HepG2 (cell line): ENCODE results near the gene UCP3. TPM values are rescaled to one million over a fixed set of nuclear protein-coding genes. Genes with fewer than 3 reads are reported as not detected.

Source experiments
- CCAR2 ChIP-seq: fragments of 200-400 bp; formaldehyde crosslinking; optimal IDR thresholded peaks from 2 replicates; pipeline ENCODE3; 2018; ENCODE audit warnings: low read depth, mild to moderate bottlenecking, low read length, moderate library complexity
- JUNB ChIP-seq: sonication (generic); formaldehyde crosslinking; IDR thresholded peaks from 2 replicates; pipeline ENCODE4 v1.8.0; 2022; ENCODE audit warnings: missing genetic modification reagents, mild to moderate bottlenecking, borderline replicate concordance
- KDM5B ChIP-seq: sonication (generic); formaldehyde crosslinking; IDR thresholded peaks from 2 replicates; pipeline ENCODE4 v1.4.0; 2020; ENCODE audit warnings: missing genetic modification reagents, mild to moderate bottlenecking, borderline replicate concordance
- KLF13 ChIP-seq: sonication (generic); formaldehyde crosslinking; IDR thresholded peaks from 2 replicates; pipeline ENCODE4 v1.4.0; 2020; ENCODE audit warnings: mild to moderate bottlenecking, missing genetic modification reagents
- REPIN1 ChIP-seq: sonication (generic); formaldehyde crosslinking; IDR thresholded peaks from 2 replicates; pipeline ENCODE4 v1.8.0; 2022; ENCODE audit warnings: missing genetic modification reagents, low read depth, mild to moderate bottlenecking, borderline replicate concordance
- TBX3 ChIP-seq: fragments of 450-650 bp; IDR thresholded peaks from 2 replicates; pipeline ENCODE4 v1.6.1; 2017; ENCODE audit warnings: antibody characterized with exemption, mild to moderate bottlenecking, inconsistent platforms, borderline replicate concordance
- ZMYM2 ChIP-seq: sonication (generic); formaldehyde crosslinking; IDR thresholded peaks from 2 replicates; pipeline ENCODE4 v1.8.0; 2022; ENCODE audit warnings: mild to moderate bottlenecking, missing genetic modification reagents
- ZNF468 ChIP-seq: sonication (generic); formaldehyde crosslinking; IDR thresholded peaks from 2 replicates; pipeline ENCODE4 v1.8.0; 2022; ENCODE audit warnings: mild to moderate bottlenecking, moderate library complexity, missing genetic modification reagents
- ZNF547 ChIP-seq: sonication (generic); formaldehyde crosslinking; IDR thresholded peaks from 2 replicates; pipeline ENCODE4 v1.5.1; 2020; ENCODE audit warnings: mild to moderate bottlenecking, missing genetic modification reagents
- ZNF572 ChIP-seq: sonication (generic); formaldehyde crosslinking; IDR thresholded peaks from 2 replicates; pipeline ENCODE4 v1.5.1; 2020; ENCODE audit warnings: mild to moderate bottlenecking, missing genetic modification reagents
- polyA plus RNA-seq, 8 experiments: library from polyadenylated mRNA; depleted of rRNA in 3 of 8; stranded (reverse) in 7 of 8; unstranded in 1 of 8; fragments of >200 nt; fragmentation: Illumina TruSeq in 4 of 8; extraction: Trizol in 4 of 8; gene quantifications; 2 replicates each; pipeline versions ENCODE4 v1.2.1 to v1.2.3, GENCODE V29; 2011 to 2016; ENCODE audit warnings: low read depth in 4 of 8, missing spikeins in 1 of 8, mixed read lengths in 1 of 8; ENCODE audit not compliant: insufficient read depth in 1 of 8
- total RNA-seq, 5 experiments: library from RNA; depleted of rRNA; stranded (reverse); fragments of >200 nt; fragmentation: Illumina TruSeq; extraction: Trizol; gene quantifications; 2 replicates each; pipeline ENCODE4 v1.2.3, GENCODE V29; 2016; ENCODE audit warnings: low read depth in 1 of 5
- TF ChIP-seq, protein P1 (sequence below): sonication (generic); formaldehyde crosslinking; conservative IDR thresholded peaks from 2 replicates; pipeline ENCODE4 v1.8.1; 2023; ENCODE audit warnings: missing genetic modification reagents
- TF ChIP-seq, protein P2 (sequence below): sonication (generic); formaldehyde crosslinking; IDR thresholded peaks from 2 replicates; pipeline ENCODE4 v1.4.0; 2020; ENCODE audit warnings: mild to moderate bottlenecking, missing genetic modification reagents
- TF ChIP-seq, protein P3 (sequence below), 2 experiments: sonication (generic) in 1 of 2; formaldehyde crosslinking in 1 of 2; IDR thresholded peaks; 2 replicates each; pipeline versions ENCODE4 v1.6.1 to v1.9.0; 2014 to 2022; ENCODE audit warnings: antibody characterized with exemption in 1 of 2, borderline replicate concordance in 1 of 2, inconsistent platforms in 1 of 2, low read depth in 1 of 2, missing genetic modification reagents in 1 of 2

Gene UCP3
- total and polyA plus RNA-seq, 2 of the 13 experiments (the other 11 are each of a cell fraction or from before 2014, with no cell fraction given), result 0.37 TPM; not detected in 1

DNA sequence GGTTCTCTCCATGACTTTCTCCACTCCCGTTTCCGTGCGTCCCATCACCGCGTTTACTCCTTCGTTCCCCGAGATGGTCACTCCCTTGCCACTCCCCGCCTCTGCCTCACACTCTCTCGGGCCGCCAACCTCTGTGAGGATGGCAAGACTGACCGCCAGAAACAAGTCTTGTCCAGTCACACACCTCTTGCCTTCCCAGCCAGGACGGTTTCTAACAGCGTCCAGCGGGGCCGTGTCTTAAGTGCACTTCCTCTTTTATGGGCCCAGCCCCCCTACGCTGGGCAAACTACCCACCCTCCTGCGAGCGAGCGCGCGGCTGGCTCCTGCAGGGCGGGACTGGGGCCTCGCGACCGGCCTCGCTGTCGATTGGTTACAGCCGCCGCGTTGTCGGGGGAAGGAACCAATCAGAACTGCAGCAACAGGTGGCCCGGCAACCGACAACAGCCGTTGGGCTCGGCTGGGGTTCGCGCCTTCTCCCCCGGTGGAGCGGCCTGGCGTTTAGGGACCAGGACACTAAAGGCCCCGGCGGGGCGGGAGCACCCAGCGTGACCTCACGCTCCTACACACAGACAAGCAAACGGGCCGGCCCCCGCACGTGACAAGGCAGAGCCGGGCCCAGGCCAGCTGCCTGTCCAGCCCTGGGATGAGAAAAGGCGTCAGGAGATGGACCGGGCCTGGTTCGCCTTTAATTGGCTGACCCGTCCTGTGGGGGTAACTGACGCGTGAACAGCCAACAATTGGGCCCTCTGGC is 25.7 kb downstream of the UCP3 start (continued):
- TF ChIP-seq JUNB (CRISPR knock-in tag), result no peak; the same call in 1 of the 2 replicates
- no peak for TF ChIP-seq ZNF572 (CRISPR knock-in tag)
- TF ChIP-seq ZNF547 (CRISPR knock-in tag), result peak; percentile 96
- peak; percentile 77 for TF ChIP-seq ZMYM2 (CRISPR knock-in tag)
- TF ChIP-seq, protein P1, sequence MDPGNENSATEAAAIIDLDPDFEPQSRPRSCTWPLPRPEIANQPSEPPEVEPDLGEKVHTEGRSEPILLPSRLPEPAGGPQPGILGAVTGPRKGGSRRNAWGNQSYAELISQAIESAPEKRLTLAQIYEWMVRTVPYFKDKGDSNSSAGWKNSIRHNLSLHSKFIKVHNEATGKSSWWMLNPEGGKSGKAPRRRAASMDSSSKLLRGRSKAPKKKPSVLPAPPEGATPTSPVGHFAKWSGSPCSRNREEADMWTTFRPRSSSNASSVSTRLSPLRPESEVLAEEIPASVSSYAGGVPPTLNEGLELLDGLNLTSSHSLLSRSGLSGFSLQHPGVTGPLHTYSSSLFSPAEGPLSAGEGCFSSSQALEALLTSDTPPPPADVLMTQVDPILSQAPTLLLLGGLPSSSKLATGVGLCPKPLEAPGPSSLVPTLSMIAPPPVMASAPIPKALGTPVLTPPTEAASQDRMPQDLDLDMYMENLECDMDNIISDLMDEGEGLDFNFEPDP, result no peak
- no peak for TF ChIP-seq CCAR2
- TF ChIP-seq, protein P2, sequence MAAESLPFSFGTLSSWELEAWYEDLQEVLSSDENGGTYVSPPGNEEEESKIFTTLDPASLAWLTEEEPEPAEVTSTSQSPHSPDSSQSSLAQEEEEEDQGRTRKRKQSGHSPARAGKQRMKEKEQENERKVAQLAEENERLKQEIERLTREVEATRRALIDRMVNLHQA (CRISPR knock-in tag), result no peak
- TF ChIP-seq, protein P3, sequence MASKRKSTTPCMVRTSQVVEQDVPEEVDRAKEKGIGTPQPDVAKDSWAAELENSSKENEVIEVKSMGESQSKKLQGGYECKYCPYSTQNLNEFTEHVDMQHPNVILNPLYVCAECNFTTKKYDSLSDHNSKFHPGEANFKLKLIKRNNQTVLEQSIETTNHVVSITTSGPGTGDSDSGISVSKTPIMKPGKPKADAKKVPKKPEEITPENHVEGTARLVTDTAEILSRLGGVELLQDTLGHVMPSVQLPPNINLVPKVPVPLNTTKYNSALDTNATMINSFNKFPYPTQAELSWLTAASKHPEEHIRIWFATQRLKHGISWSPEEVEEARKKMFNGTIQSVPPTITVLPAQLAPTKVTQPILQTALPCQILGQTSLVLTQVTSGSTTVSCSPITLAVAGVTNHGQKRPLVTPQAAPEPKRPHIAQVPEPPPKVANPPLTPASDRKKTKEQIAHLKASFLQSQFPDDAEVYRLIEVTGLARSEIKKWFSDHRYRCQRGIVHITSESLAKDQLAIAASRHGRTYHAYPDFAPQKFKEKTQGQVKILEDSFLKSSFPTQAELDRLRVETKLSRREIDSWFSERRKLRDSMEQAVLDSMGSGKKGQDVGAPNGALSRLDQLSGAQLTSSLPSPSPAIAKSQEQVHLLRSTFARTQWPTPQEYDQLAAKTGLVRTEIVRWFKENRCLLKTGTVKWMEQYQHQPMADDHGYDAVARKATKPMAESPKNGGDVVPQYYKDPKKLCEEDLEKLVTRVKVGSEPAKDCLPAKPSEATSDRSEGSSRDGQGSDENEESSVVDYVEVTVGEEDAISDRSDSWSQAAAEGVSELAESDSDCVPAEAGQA (IDR thresholded peaks at IDR 0.05; ENCODE audit: low read depth), result peak; percentile 45; the same call in 1 of the 2 replicates
- TF ChIP-seq, protein P3 (CRISPR knock-in tag; IDR thresholded peaks at IDR 0.05; ENCODE audit: borderline replicate concordance), result peak; percentile 93
- TF ChIP-seq TBX3, result peak; percentile 10; the same call in 1 of the 2 replicates
- peak; percentile 67; the same call in 1 of the 2 replicates for TF ChIP-seq REPIN1 (CRISPR knock-in tag)
- TF ChIP-seq ZNF468 (CRISPR knock-in tag), result no peak
- TF ChIP-seq KDM5B, result peak; percentile 82; the same call in 1 of the 2 replicates
- no peak for TF ChIP-seq KLF13 (CRISPR knock-in tag)
- TF ChIP-seq, all 625 proteins: peak for 395
